K562 (cell line): ENCODE data around the gene MBNL1. TPM values are rescaled to one million over a fixed set of nuclear protein-coding genes. Genes with fewer than 3 reads are reported as not detected.

Source experiments
- ARNT ChIP-seq, 2 experiments: fragments of 450-650 bp; IDR thresholded peaks; 2 replicates each; pipeline ENCODE4 v1.6.1; 2016; ENCODE audit warnings: mild to moderate bottlenecking in 1 of 2
- BCL6 ChIP-seq: fragments of 250-450 bp; sonication (Bioruptor Pico); IDR thresholded peaks from 2 replicates; pipeline ENCODE4 v1.4.0; 2020
- BCOR ChIP-seq: fragments of 450-650 bp; IDR thresholded peaks from 2 replicates; pipeline ENCODE4 v1.6.1; 2016
- CXXC5 ChIP-seq: fragments of 250-450 bp; sonication (Bioruptor Pico); IDR thresholded peaks from 2 replicates; pipeline ENCODE4 v1.8.0; 2022; ENCODE audit warnings: inconsistent platforms, mild to moderate bottlenecking, moderate library complexity
- ERF ChIP-seq: fragments of 450-650 bp; formaldehyde crosslinking; IDR thresholded peaks from 2 replicates; pipeline ENCODE4 v1.4.0; 2020; ENCODE audit warnings: mild to moderate bottlenecking, mixed read lengths
- ESRRA ChIP-seq: fragments of 450-650 bp; IDR thresholded peaks from 2 replicates; pipeline ENCODE4 v1.6.1; 2014; ENCODE audit warnings: low read depth, mild to moderate bottlenecking, moderate library complexity, borderline replicate concordance
- FOXA3 ChIP-seq, 2 experiments: fragments of 450-650 bp in 1 of 2; sonication (generic) in 1 of 2; formaldehyde crosslinking; IDR thresholded peaks in 1 of 2; conservative IDR thresholded peaks in 1 of 2; 2 replicates each; pipeline versions ENCODE4 v1.4.0 to v1.8.0; 2020 to 2022; ENCODE audit warnings: mild to moderate bottlenecking in 2 of 2, missing genetic modification reagents in 1 of 2
- L3MBTL2 ChIP-seq: fragments of 450-650 bp; IDR thresholded peaks from 2 replicates; pipeline ENCODE4 v1.6.1; 2016; ENCODE audit warnings: mild to moderate bottlenecking, moderate library complexity
- RAD51 ChIP-seq: fragments of 450-650 bp; IDR thresholded peaks from 2 replicates; pipeline ENCODE4 v1.7.1; 2016; ENCODE audit warnings: low read depth, mild to moderate bottlenecking, borderline replicate concordance
- SP1 ChIP-seq: sonication (generic); formaldehyde crosslinking; IDR thresholded peaks from 2 replicates; pipeline ENCODE4 v1.8.1; 2022; ENCODE audit warnings: mild to moderate bottlenecking, missing genetic modification reagents
- TBP ChIP-seq: optimal IDR thresholded peaks from 2 replicates; pipeline ENCODE3; 2011; ENCODE audit warnings: low read depth, low read length, improper control_type of control experiment
- ZBED1 ChIP-seq: IDR thresholded peaks from 2 replicates; pipeline ENCODE4 v1.6.1; 2014
- ZFP30 ChIP-seq: fragments of 250-450 bp; sonication (Bioruptor Pico); IDR thresholded peaks from 2 replicates; pipeline ENCODE4 v1.8.0; 2022; ENCODE audit warnings: moderate library complexity, mild to moderate bottlenecking, inconsistent platforms, borderline replicate concordance
- ZFPM2 ChIP-seq: fragments of 250-450 bp; sonication (Bioruptor Pico); IDR thresholded peaks from 2 replicates; pipeline ENCODE4 v1.5.1; 2022; ENCODE audit warnings: mild to moderate bottlenecking
- ZNF134 ChIP-seq: fragments of 250-450 bp; sonication (Bioruptor Pico); conservative IDR thresholded peaks from 2 replicates; pipeline ENCODE4 v1.4.0; 2020
- ZNF253 ChIP-seq: fragments of 250-450 bp; sonication (Bioruptor Pico); conservative IDR thresholded peaks from 2 replicates; pipeline ENCODE4 v1.6.1; 2021; ENCODE audit warnings: mild to moderate bottlenecking
- polyA plus RNA-seq, 8 experiments: library from polyadenylated mRNA; depleted of rRNA in 4 of 8; stranded (reverse) in 5 of 8; unstranded in 3 of 8; fragments of >200 nt; fragmentation: Nextera tagmentation in 2 of 8; fragmentation: Illumina TruSeq in 1 of 8; extraction: Ambion mirVana in 2 of 8; extraction: Trizol in 1 of 8; gene quantifications; 2 replicates each; pipeline versions ENCODE4 v1.2.1 to v1.2.3, GENCODE V29; 2011 to 2014; ENCODE audit warnings: inconsistent platforms in 1 of 8, missing spikeins in 1 of 8
- total RNA-seq, 7 experiments: library from RNA; depleted of rRNA in 6 of 7; stranded (reverse); fragments of >200 nt in 6 of 7; fragmentation: Illumina TruSeq in 2 of 7; extraction: Trizol in 2 of 7; gene quantifications; 2 replicates each; pipeline versions ENCODE4 v1.2.1 to v1.2.3, GENCODE V29; 2011 to 2021; ENCODE audit warnings: low replicate concordance in 1 of 7
- TF ChIP-seq, protein P1 (sequence below): fragments of 450-650 bp; IDR thresholded peaks from 2 replicates; pipeline ENCODE4 v1.6.1; 2018; ENCODE audit not compliant: partially characterized antibody
- TF ChIP-seq, protein P2 (sequence below): IDR thresholded peaks from 2 replicates; pipeline ENCODE4 v1.6.1; 2014; ENCODE audit warnings: antibody characterized with exemption
- TF ChIP-seq, protein P3 (sequence below): fragments of 250-450 bp; sonication (Bioruptor Pico); IDR thresholded peaks from 2 replicates; pipeline ENCODE4 v1.5.0; 2021
- TF ChIP-seq, protein P4 (sequence below): fragments of 250-450 bp; sonication (Bioruptor Pico); IDR thresholded peaks from 2 replicates; pipeline ENCODE4 v1.8.0; 2021; ENCODE audit warnings: moderate library complexity, mild to moderate bottlenecking, inconsistent platforms

MBNL1 gene
- total and polyA plus RNA-seq, 9 of the 15 experiments (the other 6 are each of a cell fraction or from before 2014, with no cell fraction given) = 70.3 to 243 (median 220) TPM

DNA sequence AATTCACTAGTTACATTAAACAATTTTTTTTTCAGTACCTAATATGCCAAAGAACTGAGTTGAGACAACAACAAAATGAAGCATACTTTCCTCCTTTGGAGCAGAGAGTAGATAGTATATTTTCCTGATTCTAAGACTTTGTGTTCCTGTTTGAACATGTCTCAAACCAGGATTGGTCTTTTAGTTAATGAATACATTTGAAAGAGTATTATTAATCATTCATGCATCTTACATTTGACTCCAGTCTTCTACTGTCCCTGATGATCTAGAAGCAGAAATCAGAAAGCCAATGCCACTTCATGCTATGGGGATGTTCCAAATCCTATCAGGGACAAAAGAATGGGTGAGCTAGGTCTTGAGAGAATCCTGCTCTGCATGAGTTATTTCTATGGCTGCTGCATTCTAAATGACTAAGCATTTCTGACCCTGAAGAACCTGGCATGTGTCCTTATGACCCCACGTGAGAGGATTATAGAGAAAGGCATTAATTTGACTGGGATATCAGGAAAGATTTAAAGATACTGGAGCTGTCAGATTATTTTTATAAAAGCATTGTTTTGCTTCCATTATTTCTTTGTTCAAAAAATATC is 32.9 kb upstream of the MBNL1 start (continued):
- TF ChIP-seq, protein P1, sequence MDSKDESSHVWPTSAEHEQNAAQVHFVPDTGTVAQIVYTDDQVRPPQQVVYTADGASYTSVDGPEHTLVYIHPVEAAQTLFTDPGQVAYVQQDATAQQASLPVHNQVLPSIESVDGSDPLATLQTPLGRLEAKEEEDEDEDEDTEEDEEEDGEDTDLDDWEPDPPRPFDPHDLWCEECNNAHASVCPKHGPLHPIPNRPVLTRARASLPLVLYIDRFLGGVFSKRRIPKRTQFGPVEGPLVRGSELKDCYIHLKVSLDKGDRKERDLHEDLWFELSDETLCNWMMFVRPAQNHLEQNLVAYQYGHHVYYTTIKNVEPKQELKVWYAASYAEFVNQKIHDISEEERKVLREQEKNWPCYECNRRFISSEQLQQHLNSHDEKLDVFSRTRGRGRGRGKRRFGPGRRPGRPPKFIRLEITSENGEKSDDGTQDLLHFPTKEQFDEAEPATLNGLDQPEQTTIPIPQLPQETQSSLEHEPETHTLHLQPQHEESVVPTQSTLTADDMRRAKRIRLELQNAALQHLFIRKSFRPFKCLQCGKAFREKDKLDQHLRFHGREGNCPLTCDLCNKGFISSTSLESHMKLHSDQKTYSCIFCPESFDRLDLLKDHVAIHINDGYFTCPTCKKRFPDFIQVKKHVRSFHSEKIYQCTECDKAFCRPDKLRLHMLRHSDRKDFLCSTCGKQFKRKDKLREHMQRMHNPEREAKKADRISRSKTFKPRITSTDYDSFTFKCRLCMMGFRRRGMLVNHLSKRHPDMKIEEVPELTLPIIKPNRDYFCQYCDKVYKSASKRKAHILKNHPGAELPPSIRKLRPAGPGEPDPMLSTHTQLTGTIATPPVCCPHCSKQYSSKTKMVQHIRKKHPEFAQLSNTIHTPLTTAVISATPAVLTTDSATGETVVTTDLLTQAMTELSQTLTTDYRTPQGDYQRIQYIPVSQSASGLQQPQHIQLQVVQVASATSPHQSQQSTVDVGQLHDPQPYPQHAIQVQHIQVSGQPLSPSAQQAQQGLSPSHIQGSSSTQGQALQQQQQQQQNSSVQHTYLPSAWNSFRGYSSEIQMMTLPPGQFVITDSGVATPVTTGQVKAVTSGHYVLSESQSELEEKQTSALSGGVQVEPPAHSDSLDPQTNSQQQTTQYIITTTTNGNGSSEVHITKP = peak; percentile 61
- TF ChIP-seq, protein P2, sequence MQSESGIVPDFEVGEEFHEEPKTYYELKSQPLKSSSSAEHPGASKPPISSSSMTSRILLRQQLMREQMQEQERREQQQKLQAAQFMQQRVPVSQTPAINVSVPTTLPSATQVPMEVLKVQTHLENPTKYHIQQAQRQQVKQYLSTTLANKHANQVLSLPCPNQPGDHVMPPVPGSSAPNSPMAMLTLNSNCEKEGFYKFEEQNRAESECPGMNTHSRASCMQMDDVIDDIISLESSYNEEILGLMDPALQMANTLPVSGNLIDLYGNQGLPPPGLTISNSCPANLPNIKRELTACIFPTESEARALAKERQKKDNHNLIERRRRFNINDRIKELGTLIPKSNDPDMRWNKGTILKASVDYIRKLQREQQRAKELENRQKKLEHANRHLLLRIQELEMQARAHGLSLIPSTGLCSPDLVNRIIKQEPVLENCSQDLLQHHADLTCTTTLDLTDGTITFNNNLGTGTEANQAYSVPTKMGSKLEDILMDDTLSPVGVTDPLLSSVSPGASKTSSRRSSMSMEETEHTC = no peak
- no peak for TF ChIP-seq ZNF253 (CRISPR knock-in tag)
- peak; percentile 56; the same call in 1 of the 2 replicates for TF ChIP-seq RAD51
- no peak for TF ChIP-seq BCL6 (CRISPR knock-in tag)
- TF ChIP-seq, protein P3, sequence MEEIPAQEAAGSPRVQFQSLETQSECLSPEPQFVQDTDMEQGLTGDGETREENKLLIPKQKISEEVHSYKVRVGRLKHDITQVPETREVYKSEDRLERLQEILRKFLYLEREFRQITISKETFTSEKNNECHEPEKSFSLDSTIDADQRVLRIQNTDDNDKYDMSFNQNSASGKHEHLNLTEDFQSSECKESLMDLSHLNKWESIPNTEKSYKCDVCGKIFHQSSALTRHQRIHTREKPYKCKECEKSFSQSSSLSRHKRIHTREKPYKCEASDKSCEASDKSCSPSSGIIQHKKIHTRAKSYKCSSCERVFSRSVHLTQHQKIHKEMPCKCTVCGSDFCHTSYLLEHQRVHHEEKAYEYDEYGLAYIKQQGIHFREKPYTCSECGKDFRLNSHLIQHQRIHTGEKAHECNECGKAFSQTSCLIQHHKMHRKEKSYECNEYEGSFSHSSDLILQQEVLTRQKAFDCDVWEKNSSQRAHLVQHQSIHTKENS (CRISPR knock-in tag) = no peak
- TF ChIP-seq ZFPM2 = no peak
- no peak for TF ChIP-seq ZFP30 (CRISPR knock-in tag)
- TF ChIP-seq ERF (CRISPR knock-in tag) = no peak
- peak in 1 of 2 experiments; percentile 69; a peak in 1 of 4 replicates for TF ChIP-seq ARNT (IDR thresholded peaks at IDR 0.05)
- TF ChIP-seq, protein P4, sequence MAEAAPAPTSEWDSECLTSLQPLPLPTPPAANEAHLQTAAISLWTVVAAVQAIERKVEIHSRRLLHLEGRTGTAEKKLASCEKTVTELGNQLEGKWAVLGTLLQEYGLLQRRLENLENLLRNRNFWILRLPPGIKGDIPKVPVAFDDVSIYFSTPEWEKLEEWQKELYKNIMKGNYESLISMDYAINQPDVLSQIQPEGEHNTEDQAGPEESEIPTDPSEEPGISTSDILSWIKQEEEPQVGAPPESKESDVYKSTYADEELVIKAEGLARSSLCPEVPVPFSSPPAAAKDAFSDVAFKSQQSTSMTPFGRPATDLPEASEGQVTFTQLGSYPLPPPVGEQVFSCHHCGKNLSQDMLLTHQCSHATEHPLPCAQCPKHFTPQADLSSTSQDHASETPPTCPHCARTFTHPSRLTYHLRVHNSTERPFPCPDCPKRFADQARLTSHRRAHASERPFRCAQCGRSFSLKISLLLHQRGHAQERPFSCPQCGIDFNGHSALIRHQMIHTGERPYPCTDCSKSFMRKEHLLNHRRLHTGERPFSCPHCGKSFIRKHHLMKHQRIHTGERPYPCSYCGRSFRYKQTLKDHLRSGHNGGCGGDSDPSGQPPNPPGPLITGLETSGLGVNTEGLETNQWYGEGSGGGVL (CRISPR knock-in tag) = no peak
- TF ChIP-seq FOXA3 (CRISPR knock-in tag; conservative IDR thresholded peaks at IDR 0.05 in 1 of 2, IDR thresholded peaks at IDR 0.05 in 1 of 2) = no peak
- 0 out of 2 replicates have a peak, but pooled peaks have one; percentile 26 for TF ChIP-seq ESRRA
- no peak for TF ChIP-seq ZNF134 (CRISPR knock-in tag)
- peak; percentile 65 for TF ChIP-seq TBP
- peak; percentile 20 for TF ChIP-seq CXXC5 (CRISPR knock-in tag)
- no peak for TF ChIP-seq BCOR
- no peak for TF ChIP-seq L3MBTL2
- no peak for TF ChIP-seq SP1 (CRISPR knock-in tag)
- TF ChIP-seq ZBED1 = no peak
